GM19099 (cell line): ENCODE results near the gene RAB40B.

ENCODE experiments used
- POLR2A ChIP-seq: IDR thresholded peaks from 3 replicates; pipeline ENCODE4 v1.6.1; 2011; ENCODE audit warnings: low read depth; ENCODE audit not compliant: insufficient read length; ENCODE audit errors: extremely low read depth

The RAB40B gene

DNA sequence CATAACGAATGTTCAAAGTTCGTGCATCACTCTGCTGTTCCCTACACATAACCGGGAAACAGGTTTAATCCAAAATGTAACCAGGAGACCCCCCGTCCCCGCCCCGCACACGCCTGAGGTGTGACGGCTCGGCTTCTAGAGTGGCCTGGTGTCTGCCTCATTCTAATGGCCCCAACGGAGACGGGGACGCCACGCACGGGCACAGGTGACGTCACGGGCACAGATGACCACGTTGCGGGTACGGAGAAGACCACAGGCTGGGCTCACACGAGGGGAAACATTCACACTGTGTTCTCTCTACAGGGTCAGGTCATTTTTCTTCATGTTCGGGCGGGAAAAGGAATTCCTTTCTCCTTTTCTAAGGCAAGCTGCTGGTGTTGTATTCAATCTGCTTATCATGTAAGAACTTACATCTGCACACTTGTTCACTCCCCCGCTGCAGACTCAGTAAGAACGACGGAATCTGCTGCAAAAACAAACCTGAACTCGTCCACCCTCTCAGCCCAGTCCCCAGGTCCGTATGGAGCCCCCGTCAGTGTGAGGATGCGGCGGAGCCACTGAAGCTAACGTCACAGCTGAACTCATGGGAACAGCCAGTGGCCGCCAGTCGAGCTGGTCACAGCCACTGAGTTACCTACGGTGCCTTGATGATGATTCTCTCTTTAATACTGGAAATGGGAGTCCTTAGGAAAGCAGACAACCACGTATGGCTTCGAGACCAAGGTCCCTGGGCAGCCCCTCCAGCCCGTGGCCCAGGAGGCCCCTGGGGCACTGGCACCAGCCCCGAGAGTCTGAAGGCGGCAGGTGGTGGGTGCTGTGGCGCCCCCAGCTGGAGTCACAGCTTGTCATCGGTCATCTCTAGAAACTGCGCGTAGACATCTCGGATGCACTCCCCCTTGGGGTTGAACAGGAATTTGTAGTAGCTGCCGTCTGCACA, 83.1 kb downstream of the RAB40B start:
- TF ChIP-seq POLR2A, result no peak

DNA sequence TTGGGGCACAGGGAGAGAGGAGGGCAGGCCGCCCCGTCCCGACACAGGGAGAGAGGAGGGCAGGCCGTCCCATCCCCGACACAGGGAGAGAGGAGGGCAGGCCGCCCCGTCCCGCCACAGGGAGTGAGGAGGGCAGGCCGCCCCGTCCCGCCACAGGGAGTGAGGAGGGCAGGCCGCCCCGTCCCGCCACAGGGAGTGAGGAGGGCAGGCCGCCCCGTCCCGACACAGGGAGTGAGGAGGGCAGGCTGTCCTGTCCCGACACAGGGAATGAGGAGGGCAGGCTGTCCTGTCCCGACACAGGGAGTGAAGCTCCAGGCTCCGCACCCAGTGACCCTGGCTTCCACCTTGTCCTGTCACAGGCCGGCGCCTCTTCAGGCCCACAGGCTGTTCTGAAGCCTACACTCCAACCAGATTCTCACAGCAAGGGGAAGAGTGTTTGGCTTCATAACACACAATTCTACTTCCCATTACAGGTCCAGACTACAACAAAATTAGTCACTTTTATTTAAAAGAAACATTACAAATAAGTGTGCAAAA, 84.3 kb downstream of the RAB40B start:
- TF ChIP-seq POLR2A, result no peak

DNA sequence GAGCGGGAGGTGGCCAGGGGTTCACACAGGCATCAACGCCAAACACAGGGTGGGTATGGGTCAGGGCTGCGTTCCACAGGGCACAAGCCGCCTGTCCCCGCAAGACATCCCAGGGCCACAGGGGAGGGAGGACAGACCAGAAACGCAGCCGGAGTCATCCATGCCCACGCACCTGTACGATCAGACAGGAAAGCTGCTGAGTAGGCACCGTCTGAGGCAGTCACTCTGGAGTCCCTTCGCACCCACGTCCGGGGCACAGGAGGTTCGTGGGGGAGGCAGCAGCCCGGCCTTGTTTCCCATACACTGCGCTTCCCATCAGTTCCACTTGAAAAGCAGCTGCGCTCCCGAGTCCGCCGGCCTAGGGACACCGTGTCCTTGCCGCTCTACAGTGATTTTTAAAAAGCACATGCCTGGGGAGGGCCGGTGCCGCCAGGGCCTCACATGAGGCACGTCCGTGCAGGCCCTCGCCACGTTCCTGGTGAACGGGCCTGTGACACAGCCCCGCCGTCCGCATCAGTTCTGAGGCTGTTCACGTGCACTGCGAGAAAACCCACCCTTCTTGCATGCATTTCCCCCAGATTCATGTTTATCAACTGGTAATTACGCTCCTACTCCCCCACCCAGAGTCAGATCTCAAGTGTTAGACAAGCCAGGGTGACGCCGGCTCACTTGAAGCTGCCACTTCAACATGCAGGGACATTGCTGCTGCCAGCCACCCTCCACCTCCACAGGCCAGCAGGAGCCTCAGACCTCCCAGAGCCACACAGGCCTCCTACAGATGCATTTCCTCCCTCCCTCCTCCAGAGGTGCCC, 85.0 kb downstream of the RAB40B start:
- no peak for TF ChIP-seq POLR2A

DNA sequence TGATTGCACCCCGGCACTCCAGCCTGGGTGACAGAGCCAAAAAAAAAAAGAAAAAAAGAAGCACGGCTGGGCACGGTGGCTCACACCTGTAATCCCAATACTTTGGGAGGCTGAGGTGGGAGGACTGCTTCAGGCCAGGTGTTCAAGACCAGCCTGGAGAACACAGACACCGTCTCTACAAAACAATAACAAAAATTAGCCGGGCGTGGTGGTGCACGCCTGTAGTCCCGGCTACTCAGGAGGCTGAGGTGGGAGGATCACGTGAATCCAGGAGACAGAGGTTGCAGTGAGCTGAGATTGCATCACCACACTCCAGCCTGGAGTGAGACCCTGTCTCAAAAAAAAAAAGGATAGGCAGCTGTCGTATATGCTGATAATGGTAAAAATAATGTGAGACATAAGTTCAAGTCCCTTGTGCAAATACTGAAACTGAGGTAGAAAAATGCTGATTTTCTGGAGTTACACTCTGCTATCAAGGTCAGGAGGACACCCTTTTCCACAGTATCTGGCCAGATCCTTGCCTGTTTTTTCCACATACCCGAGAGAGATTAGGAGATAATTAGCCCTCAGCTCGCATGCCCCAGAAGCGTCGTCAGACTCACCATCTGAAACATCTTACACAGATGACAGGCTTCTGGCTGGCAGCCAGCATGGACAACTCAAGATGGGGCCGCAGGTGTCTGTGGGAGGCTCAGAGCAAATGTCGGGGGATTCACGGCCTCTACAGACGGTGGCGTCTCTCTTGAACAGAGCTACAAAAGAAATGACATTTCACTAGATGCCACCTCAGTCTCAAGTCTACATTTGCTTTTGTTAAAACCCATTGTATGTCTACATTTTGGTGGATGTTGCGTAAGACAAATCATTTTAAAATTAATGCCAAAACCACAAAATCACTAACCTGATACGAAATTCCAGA, 87.1 kb downstream of the RAB40B start:
- TF ChIP-seq POLR2A, result no peak

DNA sequence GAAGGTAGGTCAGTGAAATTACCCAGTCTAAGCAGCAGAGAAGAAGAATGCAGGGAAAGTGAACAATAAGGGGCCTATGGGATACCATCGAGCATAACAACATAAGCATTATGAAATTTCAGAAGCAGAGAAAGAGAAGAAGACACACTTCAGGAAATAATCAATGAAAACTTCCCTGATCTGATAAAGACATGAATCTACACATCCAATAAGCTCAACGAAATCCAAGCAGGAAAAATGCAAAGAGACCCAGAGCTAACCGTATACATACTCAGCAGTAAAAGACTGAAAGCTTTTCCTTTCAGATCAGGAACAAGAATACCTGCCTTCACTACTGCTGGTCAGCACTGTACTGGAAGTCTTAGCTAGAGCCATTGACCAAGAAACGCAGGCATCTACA, 88.8 kb downstream of the RAB40B start:
- TF ChIP-seq POLR2A, result no peak

DNA sequence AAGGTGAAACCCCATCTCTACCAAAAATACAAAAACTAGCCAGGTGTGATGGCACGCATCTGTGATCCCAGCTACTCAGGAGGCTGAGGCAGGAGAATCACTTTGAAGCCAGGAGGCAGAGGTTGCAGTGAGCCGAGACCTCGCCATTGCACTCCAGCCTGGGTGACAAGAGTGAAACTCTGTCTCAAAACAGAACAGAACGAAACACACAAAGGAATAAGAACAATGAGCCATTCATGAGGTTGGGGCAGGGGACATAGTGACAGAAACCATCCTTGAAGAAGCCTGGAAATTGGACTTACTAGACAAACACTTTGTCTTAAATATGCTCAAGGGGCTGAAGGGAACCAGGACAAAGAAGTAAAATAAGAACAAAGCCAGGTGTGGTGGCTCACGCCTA, 89.7 kb downstream of the RAB40B start:
- TF ChIP-seq POLR2A, result no peak

GRCh38 chr17:82605939-82606600, 92.4 kb downstream of the RAB40B start:
- TF ChIP-seq POLR2A, result no peak
